ENCODE measurements around the gene PDZRN4. TPM values are rescaled to one million over a fixed set of nuclear protein-coding genes. Genes with fewer than 3 reads are reported as not detected.

The PDZRN4 gene
- total and polyA plus RNA-seq, 2 of the 4 experiments (the other 2 are of a cell fraction) = not detected

GRCh38 chr12:41365653-41366171 is 177.6 kb downstream of the PDZRN4 start:
- Histone ChIP-seq H4K20me1 (ENCODE audit: insufficient read depth, low read length) (no peaks in the 10 kb centered on the region), H3K79me1 (ENCODE audit: low read depth in 1 of 2, low read length in 2 of 2) (no peaks in the 10 kb centered on the region), H3K9me1 (ENCODE audit: insufficient read depth, low read length) (no peaks in the 10 kb centered on the region), H3K4me2 (ENCODE audit: low read depth, low read length) (no peak overlapping the region), H3K36me3 (ENCODE audit: control insufficient read depth, insufficient read depth, low read length) (no peaks in the 10 kb centered on the region), H4K91ac (ENCODE audit: insufficient read depth, low read depth, low read length) (no peak overlapping the region), H3K18ac (ENCODE audit: low read depth, low read length) (no peak overlapping the region), H3K56ac (ENCODE audit: extremely low read depth, insufficient read depth, low read length) (no peak overlapping the region), H4K5ac (ENCODE audit: low read depth, low read length) (no peak overlapping the region), H4K8ac (ENCODE audit: low read depth in 2 of 2, low read length in 2 of 2) (no peak overlapping the region), H2AK9ac (replicated peaks; ENCODE audit: low read depth, low read length, poor library complexity) (no peak overlapping the region), H3K4me3 (ENCODE audit: insufficient read depth, low read depth, low read length) (no peak overlapping the region), H2BK120ac (ENCODE audit: low read depth, low read length) (no peak overlapping the region), H2BK5ac (ENCODE audit: low read depth, low read length, poor library complexity, severe bottlenecking) (no peak overlapping the region), H3K14ac (replicated peaks; ENCODE audit: low read depth, low read length) (no peak overlapping the region), H3K23ac (ENCODE audit: low read depth, low read length) (no peak overlapping the region), H3K4me1 (ENCODE audit: control insufficient read depth, insufficient read depth, low read length) (no peaks in the 10 kb centered on the region), H3K27me3 (ENCODE audit: control insufficient read depth, insufficient read depth, low read length) (no peaks in the 10 kb centered on the region), H2BK15ac (ENCODE audit: low read depth, low read length) (no peak overlapping the region), H2AK5ac (ENCODE audit: low read depth, low read length) (no peak overlapping the region), H3K9me3 (ENCODE audit: control insufficient read depth, insufficient read depth, low read length) (no peaks in the 10 kb centered on the region), H3K27ac (ENCODE audit: insufficient read depth, low read length) (no peak overlapping the region), H2AFZ (replicated peaks; ENCODE audit: low read length, poor library complexity) (no peak overlapping the region), H3K4ac (ENCODE audit: low read depth, low read length) (no peak overlapping the region), H2BK20ac (ENCODE audit: low read depth, low read length) (no peak overlapping the region), H3K9ac (ENCODE audit: low read depth, low read length) (no peak overlapping the region)
- no peak for DNase-seq
- intact Hi-C loops (cut with micrococcal nuclease) = no loop called here
- TF ChIP-seq MAFK (IDR thresholded peaks at IDR 0.05; ENCODE audit: low read depth, low read length) (no peak), CEBPB (IDR thresholded peaks at IDR 0.05; ENCODE audit: low read depth, low read length) (no peak), USF2 (IDR thresholded peaks at IDR 0.05; ENCODE audit: low read depth, low read length) (no peak), RFX5 (IDR thresholded peaks at IDR 0.05; ENCODE audit: low read depth, low read length) (no peak), POLR2A (IDR thresholded peaks at IDR 0.05; ENCODE audit: low read depth, low read length) (no peak), RAD21 (IDR thresholded peaks at IDR 0.05; ENCODE audit: low read length) (no peak), NFE2L2 (IDR thresholded peaks at IDR 0.05; ENCODE audit: low read depth, low read length) (no peak), CHD1 (IDR thresholded peaks at IDR 0.05; ENCODE audit: low read depth, low read length) (no peak), MXI1 (IDR thresholded peaks at IDR 0.05; ENCODE audit: borderline replicate concordance, low read depth, low read length) (no peak), ELK1 (IDR thresholded peaks at IDR 0.05; ENCODE audit: borderline replicate concordance, low read depth, low read length) (no peak), SMC3 (IDR thresholded peaks at IDR 0.05; ENCODE audit: low read depth, low read length) (no peak), FOS (IDR thresholded peaks at IDR 0.05; ENCODE audit: low read depth, low read length) (no peak), CTCF (conservative IDR thresholded peaks at IDR 0.05; ENCODE audit: low read depth, low read length) (no peak), RCOR1 (IDR thresholded peaks at IDR 0.05; ENCODE audit: insufficient replicate concordance, low read length) (no peak)
- CTCF ChIA-PET = interaction anchor here (1.1 kb wide), 1 partner anchor 13 kb away, joined by 3 read pairs; no protein-coding TSS in a partner anchor
- in situ Hi-C loops (cut with MboI; ENCODE audit: low sequenced_read_pairs) = no loop called here
- no CpG with 5 or more reads among the region's 2 CpGs for WGBS, 2 experiments (ENCODE audit: extremely low coverage in 2 of 2, insufficient read length in 1 of 2)
- no peak for ATAC-seq (ENCODE audit: low read depth)
- dilution Hi-C loops (cut with HindIII; ENCODE audit: low sequenced_read_pairs, unreplicated experiment) = no loop called here
- POLR2A ChIA-PET (ENCODE audit: unreplicated experiment) = no interaction called here
- BruUV-seq (replicated peaks) = no TSS peak

Data from IMR-90 (cell line).